HEK293 (cell line): ENCODE measurements around the gene AZIN2.
A peak's percentile ranks its signal among the peaks of the same experiment; 100 is the strongest.

Source experiments
- CTCF ChIA-PET: fragments of 350-600 bp; formaldehyde crosslinking; extraction: SDS; loops from one replicate; lab custom pipeline; 2021; ENCODE audit warnings: antibody characterized with exemption; lab: Yijun Ruan, JAX
- POLR2A ChIA-PET: fragments of 300-600 bp; formaldehyde crosslinking; extraction: SDS; loops from one replicate; lab custom pipeline; 2020; ENCODE audit warnings: antibody characterized with exemption, inconsistent platforms; lab: Yijun Ruan, JAX
- H3K27ac ChIP-seq: fragments of 200-500 bp; sonication (Bioruptor generic); 2 replicates; pipeline ENCODE4 v1.5.1; 2014; ENCODE audit warnings: low read depth, low read length, control low read depth, inconsistent platforms; ENCODE audit errors: extremely low read depth
- H3K36me3 ChIP-seq, 2 experiments: fragments of 200-500 bp in 1 of 2; sonication (Bioruptor generic) in 1 of 2; 1 replicate in 1 of 2; 2 replicates in 1 of 2; pipeline ENCODE4 v1.5.1; 2014 to 2017; ENCODE audit warnings: inconsistent platforms in 2 of 2, low read length in 2 of 2; ENCODE audit not compliant: control insufficient read depth in 2 of 2, insufficient read depth in 1 of 2
- H3K4me1 ChIP-seq: fragments of 200-500 bp; sonication (Bioruptor generic); 2 replicates; pipeline ENCODE4 v1.5.1; 2014; ENCODE audit warnings: mild to moderate bottlenecking, low read length, inconsistent platforms; ENCODE audit not compliant: control insufficient read depth, insufficient read depth
- H3K4me3 ChIP-seq: 2 replicates; pipeline ENCODE4 v1.5.1; 2011; ENCODE audit warnings: low read depth, mild to moderate bottlenecking, control low read depth, low read length, moderate library complexity
- H3K9me3 ChIP-seq: fragments of 200-500 bp; sonication (Bioruptor generic); 2 replicates; pipeline ENCODE4 v1.5.1; 2014; ENCODE audit warnings: low read depth, low read length, inconsistent platforms; ENCODE audit not compliant: control insufficient read depth, insufficient read depth
- GLIS1 ChIP-seq: fragments of 450-650 bp; formaldehyde crosslinking; IDR thresholded peaks from 2 replicates; pipeline ENCODE4 v1.5.1; 2016; ENCODE audit warnings: missing biosample characterization, missing genetic modification characterization
- IKZF3 ChIP-seq: fragments of 450-650 bp; IDR thresholded peaks from 2 replicates; pipeline ENCODE4 v1.5.0; 2018; ENCODE audit warnings: missing biosample characterization, mild to moderate bottlenecking, missing genetic modification characterization, moderate library complexity
- PRDM10 ChIP-seq: fragments of 450-650 bp; formaldehyde crosslinking; IDR thresholded peaks from 2 replicates; pipeline ENCODE4 v1.5.1; 2016; ENCODE audit warnings: missing biosample characterization, missing genetic modification characterization
- SP2 ChIP-seq: fragments of 450-650 bp; formaldehyde crosslinking; IDR thresholded peaks from 2 replicates; pipeline ENCODE4 v1.5.1; 2016; ENCODE audit warnings: missing biosample characterization, missing genetic modification characterization
- ZBTB20 ChIP-seq: fragments of 450-650 bp; formaldehyde crosslinking; IDR thresholded peaks from 2 replicates; pipeline ENCODE4 v1.5.1; 2016; ENCODE audit warnings: missing biosample characterization, missing genetic modification characterization
- ZFP3 ChIP-seq: fragments of 450-650 bp; formaldehyde crosslinking; IDR thresholded peaks from 2 replicates; pipeline ENCODE4 v1.5.1; 2016; ENCODE audit warnings: low read depth, missing biosample characterization, missing genetic modification characterization
- ZNF121 ChIP-seq: fragments of 450-650 bp; formaldehyde crosslinking; IDR thresholded peaks from 2 replicates; pipeline ENCODE4 v1.5.1; 2016; ENCODE audit warnings: missing biosample characterization, missing genetic modification characterization
- ZNF138 ChIP-seq: fragments of 450-650 bp; formaldehyde crosslinking; IDR thresholded peaks from 2 replicates; pipeline ENCODE4 v1.5.1; 2016; ENCODE audit warnings: missing biosample characterization, missing genetic modification characterization, borderline replicate concordance
- ZNF140 ChIP-seq: fragments of 450-650 bp; formaldehyde crosslinking; IDR thresholded peaks from 2 replicates; pipeline ENCODE4 v1.5.1; 2016; ENCODE audit warnings: missing biosample characterization, missing genetic modification characterization
- ZNF16 ChIP-seq: fragments of 450-650 bp; formaldehyde crosslinking; IDR thresholded peaks from 2 replicates; pipeline ENCODE4 v1.5.1; 2016; ENCODE audit warnings: low read depth, missing biosample characterization, missing genetic modification characterization
- ZNF169 ChIP-seq: fragments of 450-650 bp; formaldehyde crosslinking; IDR thresholded peaks from 2 replicates; pipeline ENCODE4 v1.5.1; 2016; ENCODE audit warnings: missing biosample characterization, missing genetic modification characterization
- ZNF18 ChIP-seq: fragments of 450-650 bp; formaldehyde crosslinking; IDR thresholded peaks from 2 replicates; pipeline ENCODE4 v1.5.1; 2016; ENCODE audit warnings: missing biosample characterization, missing genetic modification characterization
- ZNF214 ChIP-seq: fragments of 450-650 bp; formaldehyde crosslinking; IDR thresholded peaks from 2 replicates; pipeline ENCODE4 v1.5.1; 2017; ENCODE audit warnings: missing biosample characterization, mild to moderate bottlenecking, missing genetic modification characterization, borderline replicate concordance
- ZNF248 ChIP-seq: fragments of 450-650 bp; formaldehyde crosslinking; IDR thresholded peaks from 2 replicates; pipeline ENCODE4 v1.5.1; 2017; ENCODE audit warnings: missing biosample characterization, missing genetic modification characterization
- ZNF335 ChIP-seq: fragments of 450-650 bp; formaldehyde crosslinking; conservative IDR thresholded peaks from 2 replicates; pipeline ENCODE4 v1.5.1; 2016; ENCODE audit warnings: missing biosample characterization, missing genetic modification characterization
- ZNF391 ChIP-seq: fragments of 450-650 bp; formaldehyde crosslinking; IDR thresholded peaks from 2 replicates; pipeline ENCODE4 v1.5.1; 2016; ENCODE audit warnings: low read depth, missing biosample characterization, missing genetic modification characterization, borderline replicate concordance
- ZNF513 ChIP-seq: fragments of 450-650 bp; IDR thresholded peaks from 2 replicates; pipeline ENCODE4 v1.5.1; 2018; ENCODE audit warnings: missing biosample characterization, missing genetic modification characterization
- ZNF585B ChIP-seq: fragments of 450-650 bp; formaldehyde crosslinking; IDR thresholded peaks from 2 replicates; pipeline ENCODE4 v1.5.1; 2016; ENCODE audit warnings: missing biosample characterization, missing genetic modification characterization
- ZNF623 ChIP-seq: fragments of 450-650 bp; formaldehyde crosslinking; IDR thresholded peaks from 2 replicates; pipeline ENCODE4 v1.5.1; 2016; ENCODE audit warnings: missing biosample characterization, missing genetic modification characterization
- ZNF768 ChIP-seq: fragments of 450-650 bp; formaldehyde crosslinking; IDR thresholded peaks from 2 replicates; pipeline ENCODE4 v1.5.1; 2018; ENCODE audit warnings: missing biosample characterization, mild to moderate bottlenecking, missing genetic modification characterization
- ZNF843 ChIP-seq: fragments of 450-650 bp; formaldehyde crosslinking; IDR thresholded peaks from 2 replicates; pipeline ENCODE4 v1.5.1; 2016; ENCODE audit warnings: missing biosample characterization, missing genetic modification characterization
- ZSCAN16 ChIP-seq: fragments of 450-650 bp; formaldehyde crosslinking; IDR thresholded peaks from 2 replicates; pipeline ENCODE4 v1.5.1; 2016; ENCODE audit warnings: missing biosample characterization, missing genetic modification characterization

Gene AZIN2

GRCh38 chr1:33128781-33129180 is 47.8 kb downstream of the AZIN2 start:
- ChIA-PET CTCF (interaction anchor here (1.0 to 1.1 kb wide), 2 partner anchors 9 to 33 kb away, joined by 3 to 5 read pairs; no protein-coding TSS in a partner anchor), POLR2A (no interaction called here)
- H3K27ac ChIP-seq: no peak overlapping the region

GRCh38 chr1:33130297-33130696 is 49.3 kb downstream of the AZIN2 start:
- Histone ChIP-seq H3K9me3 (no peaks in the 10 kb centered on the region), H3K4me3 (no peak overlapping the region)
- POLR2A ChIA-PET: no interaction called here
- TF ChIP-seq PRDM10 (tag by site-specific recombination): peak; percentile 17; the same call in 1 of the 2 replicates
- TF ChIP-seq ZNF169: no peak
- TF ChIP-seq, all 188 proteins: peak for 1
- peaks cover 5% of the 10 kb centered on the region for H3K4me1 ChIP-seq
- no peak overlapping the region for H3K27ac ChIP-seq
- peaks cover 0 to 9% of the 10 kb centered on the region in 2 experiments; a peak in 1 of 3 replicates for H3K36me3 ChIP-seq
- CTCF ChIA-PET: no interaction called here

More at GRCh38 chr1:33128781-33129180, 47.8 kb downstream of the AZIN2 start:
- Histone ChIP-seq H3K9me3 (no peaks in the 10 kb centered on the region), H3K4me3 (no peak overlapping the region), H3K36me3 (peaks cover 0 to 12% of the 10 kb centered on the region in 2 experiments; a peak in 1 of 3 replicates), H3K4me1 (peaks cover 5% of the 10 kb centered on the region)
- TF ChIP-seq ZBTB20: no peak
- peak; percentile 26; the same call in 1 of the 2 replicates for TF ChIP-seq ZFP3
- TF ChIP-seq GLIS1 (tag by site-specific recombination): peak; percentile 33; the same call in 1 of the 2 replicates

- ChIA-PET POLR2A (no interaction called here), CTCF (no interaction called here)
- no peak overlapping the region for H3K27ac ChIP-seq
- H3K4me3 ChIP-seq: no peak overlapping the region
- no peak for TF ChIP-seq SP2
- no peak for TF ChIP-seq ZNF585B (tag by site-specific recombination)
- TF ChIP-seq ZSCAN16 (tag by site-specific recombination): no peak
- no peak for TF ChIP-seq ZNF121 (tag by site-specific recombination)
- no peak for TF ChIP-seq ZNF513 (tag by site-specific recombination)
- TF ChIP-seq ZNF623 (tag by site-specific recombination): no peak
- no peak for TF ChIP-seq ZNF843
- H3K36me3 ChIP-seq: peaks cover 0 to 9% of the 10 kb centered on the region in 2 experiments; a peak in 1 of 3 replicates
- no peaks in the 10 kb centered on the region for H3K9me3 ChIP-seq
- peaks cover 5% of the 10 kb centered on the region for H3K4me1 ChIP-seq
Measured at GRCh38 chr1:33131191-33131590, 50.2 kb downstream of the AZIN2 start.

- Histone ChIP-seq H3K27ac (no peak overlapping the region), H3K4me1 (peaks cover 5% of the 10 kb centered on the region), H3K9me3 (no peaks in the 10 kb centered on the region), H3K36me3 (peaks cover 0 to 9% of the 10 kb centered on the region in 2 experiments; a peak in 1 of 3 replicates), H3K4me3 (no peak overlapping the region)
- ChIA-PET CTCF (interaction anchor here (0.6 to 1.0 kb wide), 2 partner anchors 56 to 246 kb away, joined by 3 read pairs; no protein-coding TSS in a partner anchor), POLR2A (no interaction called here)
- TF ChIP-seq ZNF214 (tag by site-specific recombination) (no peak), ZNF18 (no peak), ZNF138 (tag by site-specific recombination) (no peak), ZNF140 (tag by site-specific recombination) (no peak), ZNF335 (no peak), ZNF248 (tag by site-specific recombination) (no peak), ZNF391 (no peak), ZNF16 (tag by site-specific recombination) (no peak), ZNF768 (tag by site-specific recombination) (no peak), IKZF3 (tag by site-specific recombination) (no peak)
Measured at GRCh38 chr1:33132549-33132948, 51.6 kb downstream of the AZIN2 start.
